ENCODE results near the gene ALPK3.

ALPK3 gene

GRCh38 chr15:84922530-84922929, 105.4 kb downstream of the ALPK3 start:
- no peak for DNase-seq (ENCODE audit: low read depth in 3 of 3)
